Naive thymus-derived CD8-positive, alpha-beta T cell (primary cell): Measurements from ENCODE around the gene PIGO. TPM values are rescaled to one million over a fixed set of nuclear protein-coding genes. Genes with fewer than 3 reads are reported as not detected.

Experiments used
- ATAC-seq, 2 donors: fragments of 150-1000 bp; cut with Tn5 transposase in 1 of 2; sonication (Bioruptor Pico), chemical (Tn5 transposase) in 1 of 2; 1 replicate in 1 of 2; 2 replicates in 1 of 2; pipeline ENCODE4 v1.10.0; 2021; ENCODE audit warnings: mild to moderate bottlenecking in 2 of 2, moderate library complexity in 2 of 2
- POLR2A ChIA-PET: fragments of 350-600 bp; sonication (Branson Sonifier 250); formaldehyde crosslinking; loops from one replicate; lab custom pipeline; 2021; ENCODE audit warnings: antibody characterized with exemption; lab: Charles Lee
- DNase-seq, 10 donors: peaks; one replicate each; pipeline versions ENCODE4 v3.0.0 to v3.0.0-alpha.2; 2020 to 2022
- H3K27ac Mint-ChIP-seq, 10 donors: one replicate each; pipeline ENCODE4 v1.8.0; 2020 to 2022; ENCODE audit warnings: mild to moderate bottlenecking in 10 of 10, mixed read lengths in 10 of 10, moderate library complexity in 4 of 10, inconsistent platforms in 1 of 10
- H3K27me3 Mint-ChIP-seq, 5 donors: one replicate each; pipeline ENCODE4 v1.8.0; 2021 to 2022; ENCODE audit warnings: mixed read lengths in 5 of 5
- H3K36me3 Mint-ChIP-seq, 3 donors: one replicate each; pipeline ENCODE4 v1.8.0; 2020 to 2022; ENCODE audit warnings: mixed read lengths in 3 of 3, mild to moderate bottlenecking in 2 of 3, inconsistent platforms in 1 of 3
- H3K4me1 Mint-ChIP-seq, 4 donors: one replicate each; pipeline ENCODE4 v1.8.0; 2021 to 2022; ENCODE audit warnings: mixed read lengths in 4 of 4
- H3K4me3 Mint-ChIP-seq, 10 donors: one replicate each; pipeline ENCODE4 v1.8.0; 2020 to 2022; ENCODE audit warnings: mild to moderate bottlenecking in 10 of 10, mixed read lengths in 10 of 10, moderate library complexity in 6 of 10, inconsistent platforms in 1 of 10
- H3K9me3 Mint-ChIP-seq, 9 donors: one replicate each; pipeline ENCODE4 v1.8.0; 2020 to 2022; ENCODE audit warnings: mixed read lengths in 9 of 9, mild to moderate bottlenecking in 3 of 9, inconsistent platforms in 1 of 9, moderate library complexity in 1 of 9
- polyA plus RNA-seq, 3 donors: library from polyadenylated mRNA; unstranded; fragments of 300-500 nt; fragmentation: Illumina TruSeq; gene quantifications; one replicate each; pipeline ENCODE4 v1.2.3, GENCODE V29; 2021
- total RNA-seq, 8 experiments: library from RNA in 2 of 8; stranded (reverse) in 2 of 8; gene quantifications; one replicate each; pipeline ENCODE4 v1.2.3 and lab custom pipeline; 2021 to 2026

PIGO gene
- total RNA-seq: 10 to 100 TPM; 32.6 to 36.1 TPM
- polyA plus RNA-seq: 10 to 100 TPM; 23.0 to 26.2 (median 23.3) TPM
- total RNA-seq (lab: John Stamatoyannopoulos, UW): 31.7 to 57.5 (median 42.0) reads per million in 6 experiments

DNA sequence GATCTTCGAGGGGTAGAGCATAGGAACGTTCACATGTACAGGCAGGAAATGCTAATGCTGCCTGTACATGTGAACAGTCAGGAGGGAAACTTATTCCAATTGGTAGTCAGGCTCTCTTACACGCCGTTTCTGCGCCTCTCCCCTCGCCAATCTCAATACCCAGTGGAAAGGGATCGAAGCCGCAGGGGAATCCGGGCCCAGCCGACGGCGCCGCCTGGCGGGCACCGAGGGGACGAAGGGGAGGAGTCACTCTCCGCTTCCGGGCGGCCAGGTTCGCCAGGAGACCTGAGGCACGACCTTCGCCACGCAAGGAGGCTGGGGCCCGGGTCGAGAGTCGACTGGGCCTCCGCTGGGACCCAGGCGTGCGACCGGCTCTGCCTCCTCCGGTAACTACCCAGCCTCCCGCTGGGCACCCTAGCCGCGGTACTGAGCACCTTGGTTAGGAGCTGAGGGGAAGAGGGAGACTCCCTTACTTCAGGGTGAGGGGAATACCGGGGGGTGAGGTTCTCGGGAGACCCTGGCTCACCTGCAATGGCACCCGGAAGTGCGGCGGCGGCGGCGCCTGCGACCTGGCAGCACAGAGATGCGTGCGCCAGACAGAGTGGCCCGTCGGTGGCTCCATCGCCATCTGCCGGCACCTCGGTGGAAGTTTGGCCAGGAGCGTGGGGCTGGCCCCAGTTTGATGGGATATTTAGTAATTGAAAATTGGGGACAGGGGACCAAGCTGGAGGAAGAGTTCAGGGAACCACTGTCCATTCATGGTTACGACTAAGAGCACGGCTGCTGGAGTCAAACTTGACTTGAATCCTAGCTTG is at the start of gene PIGO:
Gene PIGO (minus strand): TSS at position 557 of the 815 bp plus-strand sequence. CDS start 1,026 bp downstream, outside the sequence.
- peak within 1 kb of the TSS; percentile 83 to 93 (median 87) for H3K4me3 Mint-ChIP-seq
- H3K4me1 Mint-ChIP-seq: peaks cover 18 to 51% (median 37%) of the 10 kb centered on the region in 4 donors
- ATAC-seq: peak; percentile 90 to 92
- H3K9me3 Mint-ChIP-seq: no peaks in the 10 kb centered on the region
- peak within 1 kb of the TSS; percentile 86 to 98 (median 95) for H3K27ac Mint-ChIP-seq
- POLR2A ChIA-PET: interaction anchor here (0.8 to 4.8 kb wide), 8 partner anchors 9 to 508 kb away, joined by 3 to 52 read pairs (median 6); partner anchors contain the start of genes DNAJB5, FANCG and VCP
- H3K27me3 Mint-ChIP-seq: no peaks in the 10 kb centered on the region
- peak; percentile 83 to 94 (median 88) for DNase-seq
- H3K36me3 Mint-ChIP-seq: peaks cover 0 to 56% (median 8%) of the 10 kb centered on the region in 3 donors

DNA sequence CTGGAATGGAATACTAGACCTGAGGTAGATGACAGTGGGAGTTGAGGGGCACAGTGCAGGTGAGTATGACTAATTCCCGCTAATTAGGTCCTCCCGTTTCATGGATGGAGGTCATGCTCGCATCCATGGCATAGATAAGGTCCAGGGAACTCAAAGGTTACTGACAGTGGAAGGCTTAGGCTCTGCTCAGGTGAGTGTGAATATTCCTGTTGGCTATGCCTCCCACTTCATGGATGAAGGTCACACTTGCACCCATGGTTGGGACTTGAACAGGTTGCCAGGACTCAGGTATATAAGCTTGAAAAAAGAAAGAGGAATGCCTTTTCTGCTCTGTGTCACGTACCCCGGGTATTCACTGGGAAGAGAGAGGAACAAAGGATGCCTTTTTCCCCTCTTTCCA is 45.6 kb upstream of the PIGO start:
- POLR2A ChIA-PET: no interaction called here
- no peak for DNase-seq
- Mint-ChIP-seq H3K9me3 (peaks cover 2 to 50% (median 15%) of the 10 kb centered on the region in 9 donors), H3K27me3 (no peaks in the 10 kb centered on the region), H3K4me3 (no peak overlapping the region), H3K4me1 (no peaks in the 10 kb centered on the region), H3K27ac (no peak overlapping the region), H3K36me3 (peaks cover 2 to 13% (median 3%) of the 10 kb centered on the region in 3 donors)
- ATAC-seq: no peak

GRCh38 chr9:35140093-35140492 is 43.7 kb upstream of the PIGO start:
- H3K36me3 Mint-ChIP-seq: peaks cover 0 to 13% (median 3%) of the 10 kb centered on the region in 3 donors
- no peaks in the 10 kb centered on the region for H3K4me1 Mint-ChIP-seq
- ATAC-seq: no peak
- peaks cover 0 to 40% (median 10%) of the 10 kb centered on the region in 9 donors for H3K9me3 Mint-ChIP-seq
- DNase-seq: no peak
- H3K27me3 Mint-ChIP-seq: no peaks in the 10 kb centered on the region
- H3K27ac Mint-ChIP-seq: no peak overlapping the region
- POLR2A ChIA-PET: no interaction called here
- no peak overlapping the region for H3K4me3 Mint-ChIP-seq

DNA sequence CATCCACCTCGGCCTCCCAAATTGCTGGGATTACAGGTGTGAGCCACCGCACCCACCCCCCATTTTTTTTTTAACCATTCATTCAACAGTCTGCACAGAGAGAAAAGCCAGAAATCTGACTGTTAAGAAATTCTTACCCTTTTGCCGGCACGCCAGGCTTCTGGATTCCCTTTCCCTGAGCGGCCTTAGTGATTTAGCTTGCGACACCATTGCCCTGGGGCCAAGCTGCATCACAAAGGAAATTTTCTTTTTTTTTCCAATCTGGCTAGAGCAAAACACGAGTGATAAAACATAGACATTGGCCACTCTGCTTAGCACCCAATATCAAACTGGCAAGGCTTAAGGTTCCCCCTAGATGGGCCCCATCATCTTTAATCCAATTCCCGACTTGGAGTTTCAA is 40.5 kb upstream of the PIGO start:
- no peak for DNase-seq

DNA sequence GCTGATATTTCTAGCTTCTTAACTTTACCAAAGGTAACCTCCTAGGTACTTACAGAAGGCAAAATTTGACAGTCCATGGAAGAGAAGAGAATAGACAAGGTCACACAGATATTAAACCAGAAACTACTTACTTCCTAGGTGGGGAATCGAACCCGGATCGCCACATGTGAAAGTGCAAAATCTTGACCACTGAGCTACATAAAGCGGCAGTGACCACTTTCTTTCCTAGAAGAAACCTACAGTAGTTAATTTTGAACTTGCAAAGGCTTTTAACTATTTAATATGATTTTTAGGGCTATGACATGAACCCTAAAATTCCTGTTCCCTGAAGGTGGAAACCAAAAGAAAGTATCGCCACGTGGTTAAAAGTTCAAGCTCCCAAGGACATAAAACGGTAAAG is 39.6 kb upstream of the PIGO start:
- no peak overlapping the region for H3K27ac Mint-ChIP-seq
- H3K27me3 Mint-ChIP-seq: peaks cover 0 to 1% (median 0%) of the 10 kb centered on the region in 5 donors
- no peaks in the 10 kb centered on the region for H3K4me1 Mint-ChIP-seq
- DNase-seq: no peak
- POLR2A ChIA-PET: interaction anchor here (0.7 kb wide), 1 partner anchor 148 kb away, joined by 3 read pairs; no protein-coding TSS in a partner anchor
- H3K4me3 Mint-ChIP-seq: no peak overlapping the region
- peaks cover 0 to 6% (median 4%) of the 10 kb centered on the region in 9 donors for H3K9me3 Mint-ChIP-seq
- ATAC-seq: no peak
- peaks cover 0 to 4% (median 0%) of the 10 kb centered on the region in 3 donors for H3K36me3 Mint-ChIP-seq

More for the DNA sequence above, 40.5 kb upstream of the PIGO start:
- no peak for ATAC-seq
- POLR2A ChIA-PET: no interaction called here
- Mint-ChIP-seq H3K9me3 (peaks cover 0 to 11% (median 7%) of the 10 kb centered on the region in 9 donors), H3K27ac (no peak overlapping the region), H3K4me1 (no peaks in the 10 kb centered on the region), H3K27me3 (peaks cover 0 to 1% (median 0%) of the 10 kb centered on the region in 5 donors), H3K4me3 (no peak overlapping the region), H3K36me3 (peaks cover 0 to 2% (median 2%) of the 10 kb centered on the region in 3 donors)

- ATAC-seq: no peak
- H3K4me1 Mint-ChIP-seq: no peaks in the 10 kb centered on the region
- peaks cover 0 to 4% (median 0%) of the 10 kb centered on the region in 9 donors for H3K9me3 Mint-ChIP-seq
- no peak for DNase-seq
- no peak overlapping the region for H3K4me3 Mint-ChIP-seq
- H3K27me3 Mint-ChIP-seq: peaks cover 0 to 1% (median 0%) of the 10 kb centered on the region in 5 donors
- POLR2A ChIA-PET: no interaction called here
- no peak overlapping the region for H3K27ac Mint-ChIP-seq
- H3K36me3 Mint-ChIP-seq: peaks cover 0 to 4% (median 0%) of the 10 kb centered on the region in 3 donors
Measured at GRCh38 chr9:35134920-35135319, 38.5 kb upstream of the PIGO start.

DNA sequence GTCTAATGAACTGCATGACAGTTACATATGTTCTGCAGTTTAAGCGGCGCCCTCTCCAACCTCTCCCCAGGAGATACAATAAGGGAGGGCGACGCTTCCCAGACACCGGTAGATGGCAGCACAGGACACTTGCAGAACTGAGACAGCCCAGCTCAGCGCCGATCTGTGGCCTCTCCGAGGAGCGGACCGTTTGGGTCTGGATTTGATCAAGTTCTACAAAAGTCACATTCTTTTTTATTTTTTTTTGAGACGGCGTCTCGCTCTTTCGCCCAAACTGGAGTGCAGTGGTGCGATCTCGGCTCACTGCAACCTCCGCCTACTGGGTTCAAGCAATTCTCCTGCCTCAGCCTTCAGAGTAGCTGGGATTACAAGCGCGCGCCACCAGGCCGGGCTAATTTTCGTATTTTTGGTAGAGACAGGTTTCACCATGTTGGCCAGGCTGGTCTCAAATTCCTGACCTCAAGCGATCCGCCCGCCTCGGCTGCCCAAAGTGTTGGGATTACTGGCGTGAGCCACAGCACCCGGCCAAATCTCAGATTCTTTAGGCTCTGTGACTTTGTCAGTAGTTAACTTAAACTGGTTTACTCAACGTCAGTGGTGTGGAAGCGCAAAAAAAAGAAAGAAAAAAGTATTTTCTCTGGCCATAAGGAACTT is 20.6 kb upstream of the PIGO start:
- peak overlapping the region; percentile 84 to 99 (median 95) for H3K27ac Mint-ChIP-seq

GRCh38 chr9:35116539-35116897 is 20.1 kb upstream of the PIGO start:
- Mint-ChIP-seq H3K27ac (peak overlapping the region; percentile 84 to 99 (median 95)), H3K4me1 (peaks cover 35 to 47% (median 45%) of the 10 kb centered on the region in 4 donors), H3K27me3 (peaks cover 0 to 2% (median 0%) of the 10 kb centered on the region in 5 donors), H3K36me3 (no peaks in the 10 kb centered on the region), H3K9me3 (no peaks in the 10 kb centered on the region), H3K4me3 (peak overlapping the region; percentile 87 to 98 (median 94))
- ATAC-seq (peak in 1 of 2 donors; percentile 3), DNase-seq (no peak)
- POLR2A ChIA-PET: interaction anchor here (2.3 to 3.9 kb wide), 2 partner anchors 13 to 37 kb away, joined by 9 to 26 read pairs; partner anchors contain the start of genes FANCG and STOML2

More for the DNA sequence above, 20.6 kb upstream of the PIGO start:
- ATAC-seq (peak; percentile 66 to 76), DNase-seq (peak; percentile 75 to 94 (median 87))
- H3K4me1 Mint-ChIP-seq: peaks cover 30 to 42% (median 40%) of the 10 kb centered on the region in 4 donors
- POLR2A ChIA-PET: interaction anchor here (3.9 kb wide), 1 partner anchor 14 kb away, joined by 26 read pairs; the partner anchor contains the start of gene STOML2
- H3K9me3 Mint-ChIP-seq: no peaks in the 10 kb centered on the region
- peak overlapping the region; percentile 87 to 98 (median 94) for H3K4me3 Mint-ChIP-seq
- peaks cover 0 to 2% (median 0%) of the 10 kb centered on the region in 5 donors for H3K27me3 Mint-ChIP-seq
- no peaks in the 10 kb centered on the region for H3K36me3 Mint-ChIP-seq

- Mint-ChIP-seq H3K4me3 (peak within 1 kb of the TSS; percentile 87 to 98 (median 94)), H3K36me3 (no peaks in the 10 kb centered on the region), H3K27ac (peak within 1 kb of the TSS; percentile 88 to 99 (median 95)), H3K9me3 (no peaks in the 10 kb centered on the region), H3K27me3 (peaks cover 0 to 1% (median 0%) of the 10 kb centered on the region in 5 donors), H3K4me1 (peaks cover 37 to 52% (median 50%) of the 10 kb centered on the region in 4 donors)
- ATAC-seq (peak; percentile 64 to 68), DNase-seq (peak; percentile 84 to 96 (median 87))
- POLR2A ChIA-PET: interaction anchor here (0.6 to 3.9 kb wide), 6 partner anchors 8 to 143 kb away, joined by 3 to 26 read pairs (median 6); partner anchors contain the start of genes FANCG, STOML2 and VCP
Measured at GRCh38 chr9:35115680-35116538, 19.5 kb upstream of the PIGO start, which contains the start of gene ATOSB. Gene ATOSB (minus strand): TSS chr9:35115862. CDS start chr9:35108274, 7,588 bp downstream.

- Mint-ChIP-seq H3K27ac (peak overlapping the region; percentile 88 to 99 (median 95)), H3K36me3 (no peaks in the 10 kb centered on the region), H3K4me3 (peak overlapping the region; percentile 87 to 98 (median 94)), H3K9me3 (no peaks in the 10 kb centered on the region), H3K27me3 (no peaks in the 10 kb centered on the region), H3K4me1 (peaks cover 42 to 61% (median 58%) of the 10 kb centered on the region in 4 donors)
- no peak for ATAC-seq
- peak in 3 of 10 donors; percentile 20 to 24 (median 23) for DNase-seq
- POLR2A ChIA-PET: interaction anchor here (0.6 to 3.9 kb wide), 6 partner anchors 9 to 43 kb away, joined by 3 to 26 read pairs (median 6); partner anchors contain the start of genes FANCG, STOML2 and VCP
Measured at GRCh38 chr9:35114840-35115628, 18.6 kb upstream of the PIGO start.
